Kasumi-1 (cell line): ENCODE results near the gene NINL.
"Not testable (repeated sequence)": the region's sequence is repeated elsewhere in the genome, so short reads cannot be mapped to it uniquely, and the experiment has no call there.

Source experiments
- DNase-seq, 2 experiments: peaks; one replicate each; lab custom pipeline; 2025; lab: John Stamatoyannopoulos, UW

Gene NINL

GRCh38 chr20:25551413-25552215 lies 33.7 kb downstream of the NINL start:
- DNase-seq, result no peak

GRCh38 chr20:25550645-25551337 lies 34.5 kb downstream of the NINL start:
- not testable (repeated sequence) for DNase-seq

- DNase-seq, result no peak
These were observed 35.4 kb downstream of the NINL start for GRCh38 chr20:25549843-25550477.

- DNase-seq, result no peak
These were observed 36.1 kb downstream of the NINL start for GRCh38 chr20:25549172-25549773.

GRCh38 chr20:25548613-25549086 lies 36.7 kb downstream of the NINL start:
- DNase-seq, result no peak

DNA sequence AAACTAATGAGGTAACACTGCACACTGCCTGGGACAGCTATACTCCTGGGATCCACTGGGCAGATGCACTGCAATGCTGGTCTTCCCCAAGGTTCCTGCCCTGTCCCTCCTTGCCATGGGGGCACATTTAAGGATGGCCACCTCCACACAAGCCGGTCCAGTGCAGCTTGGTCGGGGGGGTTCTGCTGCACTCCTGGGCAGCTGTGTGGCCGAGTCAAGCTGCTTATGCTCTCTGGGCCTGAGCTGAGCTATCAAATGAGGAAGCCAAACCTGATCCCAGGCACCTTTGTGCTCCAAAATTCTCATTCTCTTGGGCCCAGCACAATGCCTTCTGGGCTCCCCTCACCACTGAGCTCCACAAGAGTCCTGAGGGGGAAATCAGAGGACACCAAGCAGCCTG lies 37.3 kb downstream of the NINL start:
- DNase-seq, result no peak

- DNase-seq, result no peak
These were observed 38.3 kb downstream of the NINL start for GRCh38 chr20:25547063-25547462.

GRCh38 chr20:25546048-25546447 lies 39.3 kb downstream of the NINL start:
- DNase-seq, result no peak

DNA sequence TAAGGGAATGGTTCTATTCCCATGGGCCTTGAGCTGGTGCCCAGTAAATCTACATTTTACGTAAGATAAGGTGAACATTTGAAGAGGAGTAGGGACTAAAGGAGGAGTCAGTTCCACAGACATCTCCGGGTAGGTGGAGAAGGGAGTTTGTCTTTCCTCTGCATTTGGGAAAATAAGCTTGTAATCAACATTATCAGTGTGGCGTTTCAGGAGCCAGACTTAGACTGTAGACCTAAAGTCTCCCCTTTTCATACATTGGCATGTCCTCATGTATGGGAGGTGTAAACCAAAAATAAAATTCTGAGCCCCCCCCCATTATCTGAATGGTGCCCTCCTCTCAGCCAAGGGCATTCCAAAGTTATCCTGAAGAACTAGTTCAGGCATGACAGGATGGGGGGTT lies 40.2 kb downstream of the NINL start:
- no peak for DNase-seq

DNA sequence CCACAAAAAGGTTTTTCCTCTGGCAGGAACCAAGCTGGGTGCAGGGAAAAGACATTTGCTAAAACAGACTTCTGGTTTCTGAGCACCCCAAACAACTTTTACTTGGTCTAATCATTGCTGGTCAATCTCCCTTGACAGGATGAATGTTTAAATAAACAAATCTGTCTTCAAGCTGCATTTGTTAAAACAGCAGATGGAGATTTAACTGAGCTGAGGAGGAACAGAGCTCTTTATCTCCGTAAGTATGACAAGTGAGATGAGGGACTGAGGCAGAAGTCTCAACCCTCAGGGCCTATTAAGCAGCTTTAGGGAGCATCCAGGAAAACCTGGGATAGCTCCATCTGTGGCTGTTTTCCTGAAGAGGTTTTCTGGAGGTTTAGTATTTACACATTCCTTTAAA lies 40.6 kb downstream of the NINL start:
- no peak for DNase-seq

DNA sequence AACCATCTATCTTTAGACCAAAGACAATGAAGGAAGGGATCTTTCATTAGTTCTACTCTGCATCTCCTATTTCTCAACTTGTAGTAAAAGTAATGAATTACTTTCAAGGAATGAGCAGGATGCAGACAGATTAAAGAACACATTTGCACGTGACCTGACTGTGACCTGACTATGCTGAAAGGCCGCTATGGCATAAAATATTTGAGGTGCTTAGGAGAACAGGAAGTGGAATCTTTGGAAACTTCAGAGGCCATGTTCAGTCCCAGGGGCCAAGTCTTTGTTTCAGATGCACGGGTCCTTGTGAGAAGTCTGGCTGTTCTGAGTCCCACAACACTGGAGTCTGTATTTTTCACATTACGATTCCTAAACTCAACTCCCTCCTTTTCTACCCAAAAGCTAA lies 41.0 kb downstream of the NINL start:
- no peak for DNase-seq

- no peak for DNase-seq
These were observed 42.3 kb downstream of the NINL start for GRCh38 chr20:25543068-25543467.

GRCh38 chr20:25541676-25542075 lies 43.7 kb downstream of the NINL start:
- DNase-seq, result peak; percentile 51 to 67

DNA sequence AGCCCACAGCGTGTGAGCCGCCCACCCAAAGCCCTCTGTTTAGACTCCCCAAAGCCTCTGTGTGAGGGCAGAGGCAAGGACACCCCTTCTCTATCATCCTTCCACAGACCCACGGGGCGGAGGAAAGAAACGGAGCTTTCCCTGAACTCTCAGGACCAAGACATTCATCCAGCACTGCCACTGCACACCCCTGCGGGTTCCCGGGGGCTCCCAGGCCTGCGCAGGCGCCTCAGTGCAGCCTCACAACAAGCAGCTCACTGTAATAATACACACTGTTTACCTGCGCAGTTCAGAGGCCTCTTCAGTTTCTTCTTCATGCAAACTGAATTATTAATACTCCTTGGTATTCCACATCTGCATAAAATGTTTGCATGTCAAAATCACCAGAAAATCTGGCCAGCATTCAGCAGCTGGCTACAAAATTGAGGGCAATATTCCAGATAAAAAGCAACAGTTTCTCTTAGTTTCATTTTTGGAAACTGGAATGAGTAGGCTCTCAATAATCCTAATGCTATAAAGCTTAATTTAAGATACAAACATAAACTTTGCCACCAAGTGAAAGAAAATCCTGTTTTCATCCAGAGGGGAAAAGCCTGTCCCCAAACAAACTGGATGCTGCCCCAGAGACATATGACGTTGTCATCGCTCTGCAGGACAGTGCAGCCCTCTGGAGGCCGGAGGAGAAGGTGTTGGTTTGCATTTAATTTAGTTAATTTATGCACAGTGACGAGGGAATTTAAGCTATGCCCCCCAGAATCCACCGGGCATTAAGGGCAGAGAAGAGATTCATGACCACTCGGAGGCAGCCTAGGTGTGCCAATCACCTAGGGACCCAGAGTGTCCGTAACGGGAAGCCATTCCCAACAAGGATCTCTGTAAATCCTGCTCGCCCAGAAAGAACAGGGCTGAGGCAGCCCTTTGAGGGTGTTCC lies 45.3 kb downstream of the NINL start:
- DNase-seq, result peak; percentile 8 to 16

- DNase-seq, result no peak
These were observed 46.3 kb downstream of the NINL start for GRCh38 chr20:25538838-25539665.

DNA sequence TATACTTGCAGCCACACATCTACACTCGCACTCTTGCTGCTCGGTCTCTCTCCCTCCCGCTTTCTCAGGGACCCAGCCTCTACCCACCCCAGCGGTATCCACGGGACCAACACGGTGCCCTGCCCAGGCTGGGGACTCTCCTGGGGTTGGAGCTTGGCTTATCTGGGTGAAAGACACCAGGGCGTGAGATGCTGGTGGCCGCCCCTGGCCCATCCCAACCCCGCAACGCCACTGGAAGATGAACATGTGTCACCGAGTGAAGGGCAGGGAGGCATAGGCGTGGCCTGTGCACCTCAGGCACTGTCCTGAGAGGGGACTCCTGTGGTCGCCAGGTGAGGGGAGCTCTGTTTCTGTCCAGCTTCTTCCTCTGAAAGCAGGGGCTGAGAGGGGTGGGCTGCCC lies 47.4 kb downstream of the NINL start:
- no peak for DNase-seq

GRCh38 chr20:25535762-25536161 lies 49.6 kb downstream of the NINL start:
- DNase-seq, result no peak

DNA sequence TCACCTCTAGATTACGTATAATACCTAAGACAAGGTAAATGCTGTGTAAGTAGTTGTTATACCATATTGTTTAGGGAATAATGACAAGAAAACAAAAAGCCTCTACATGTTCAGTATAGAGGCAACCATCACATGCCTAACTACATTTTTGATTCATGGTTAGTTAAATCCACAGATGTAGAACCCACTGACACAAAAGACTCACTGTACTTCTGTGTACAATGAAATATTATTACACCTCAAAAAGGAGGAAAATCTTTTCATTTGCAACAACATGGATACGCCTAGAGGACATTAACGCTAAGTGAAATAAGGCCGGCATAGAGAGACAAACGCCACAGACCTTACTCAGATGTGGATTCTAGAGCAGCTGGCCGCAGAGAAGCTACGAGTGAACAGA lies 50.5 kb downstream of the NINL start:
- no peak for DNase-seq

- no peak for DNase-seq
These were observed 51.2 kb downstream of the NINL start for GRCh38 chr20:25533920-25534700.

DNA sequence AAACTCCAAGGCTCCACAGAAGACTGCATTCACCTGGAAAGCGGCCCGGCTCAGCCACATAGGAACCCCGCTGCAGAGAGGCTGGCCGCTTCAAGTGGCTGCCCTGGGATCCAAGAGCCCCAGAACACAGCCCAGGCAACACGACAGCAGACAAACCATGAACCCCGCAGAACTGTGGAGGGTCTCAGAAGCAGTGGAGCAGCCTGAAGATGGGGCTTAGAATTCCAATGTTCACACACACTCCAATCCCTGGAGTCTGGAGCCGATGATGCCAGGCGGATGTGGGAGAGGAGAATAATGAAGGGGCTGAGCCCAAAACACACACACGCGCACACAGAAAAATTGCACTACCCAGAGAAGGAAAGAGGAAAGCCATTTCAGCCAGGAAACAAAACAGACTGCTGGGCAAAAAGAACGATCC lies 52.4 kb downstream of the NINL start:
- no peak for DNase-seq
